AG10803 (cell line): ENCODE measurements around the gene TAOK2.
A peak's percentile ranks its signal among the peaks of the same experiment; 100 is the strongest.
"Not testable (repeated sequence)": the region's sequence is repeated elsewhere in the genome, so short reads cannot be mapped to it uniquely, and the experiment has no call there.

Experiments used
- DNase-seq: peaks from one replicate; pipeline ENCODE4 v3.0.0; 2010; ENCODE audit warnings: low read depth
- H3K4me3 ChIP-seq: 2 replicates; pipeline ENCODE4 v1.5.1; 2011; ENCODE audit warnings: mild to moderate bottlenecking, low read length, control low read depth
- TF ChIP-seq, protein P1 (sequence below): conservative IDR thresholded peaks from 2 replicates; pipeline ENCODE4 v1.5.1; 2011; ENCODE audit warnings: mild to moderate bottlenecking, low read length, control low read depth, inconsistent platforms

Gene TAOK2

GRCh38 chr16:29973384-29974246 is at the start of gene TAOK2:
Gene TAOK2, plus strand, starts transcription at chr16:29973868. Its CDS starts 3,905 bp downstream, at chr16:29977773.
- peak within 1 kb of the TSS; percentile 92 for H3K4me3 ChIP-seq
- TF ChIP-seq, protein P1, sequence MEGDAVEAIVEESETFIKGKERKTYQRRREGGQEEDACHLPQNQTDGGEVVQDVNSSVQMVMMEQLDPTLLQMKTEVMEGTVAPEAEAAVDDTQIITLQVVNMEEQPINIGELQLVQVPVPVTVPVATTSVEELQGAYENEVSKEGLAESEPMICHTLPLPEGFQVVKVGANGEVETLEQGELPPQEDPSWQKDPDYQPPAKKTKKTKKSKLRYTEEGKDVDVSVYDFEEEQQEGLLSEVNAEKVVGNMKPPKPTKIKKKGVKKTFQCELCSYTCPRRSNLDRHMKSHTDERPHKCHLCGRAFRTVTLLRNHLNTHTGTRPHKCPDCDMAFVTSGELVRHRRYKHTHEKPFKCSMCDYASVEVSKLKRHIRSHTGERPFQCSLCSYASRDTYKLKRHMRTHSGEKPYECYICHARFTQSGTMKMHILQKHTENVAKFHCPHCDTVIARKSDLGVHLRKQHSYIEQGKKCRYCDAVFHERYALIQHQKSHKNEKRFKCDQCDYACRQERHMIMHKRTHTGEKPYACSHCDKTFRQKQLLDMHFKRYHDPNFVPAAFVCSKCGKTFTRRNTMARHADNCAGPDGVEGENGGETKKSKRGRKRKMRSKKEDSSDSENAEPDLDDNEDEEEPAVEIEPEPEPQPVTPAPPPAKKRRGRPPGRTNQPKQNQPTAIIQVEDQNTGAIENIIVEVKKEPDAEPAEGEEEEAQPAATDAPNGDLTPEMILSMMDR = no peak
- peak; percentile 99 for DNase-seq

- DNase-seq = no peak
- peak overlapping the region; percentile 95 for H3K4me3 ChIP-seq
These were observed 48.4 kb upstream of the TAOK2 start for GRCh38 chr16:29925105-29925756.

DNA sequence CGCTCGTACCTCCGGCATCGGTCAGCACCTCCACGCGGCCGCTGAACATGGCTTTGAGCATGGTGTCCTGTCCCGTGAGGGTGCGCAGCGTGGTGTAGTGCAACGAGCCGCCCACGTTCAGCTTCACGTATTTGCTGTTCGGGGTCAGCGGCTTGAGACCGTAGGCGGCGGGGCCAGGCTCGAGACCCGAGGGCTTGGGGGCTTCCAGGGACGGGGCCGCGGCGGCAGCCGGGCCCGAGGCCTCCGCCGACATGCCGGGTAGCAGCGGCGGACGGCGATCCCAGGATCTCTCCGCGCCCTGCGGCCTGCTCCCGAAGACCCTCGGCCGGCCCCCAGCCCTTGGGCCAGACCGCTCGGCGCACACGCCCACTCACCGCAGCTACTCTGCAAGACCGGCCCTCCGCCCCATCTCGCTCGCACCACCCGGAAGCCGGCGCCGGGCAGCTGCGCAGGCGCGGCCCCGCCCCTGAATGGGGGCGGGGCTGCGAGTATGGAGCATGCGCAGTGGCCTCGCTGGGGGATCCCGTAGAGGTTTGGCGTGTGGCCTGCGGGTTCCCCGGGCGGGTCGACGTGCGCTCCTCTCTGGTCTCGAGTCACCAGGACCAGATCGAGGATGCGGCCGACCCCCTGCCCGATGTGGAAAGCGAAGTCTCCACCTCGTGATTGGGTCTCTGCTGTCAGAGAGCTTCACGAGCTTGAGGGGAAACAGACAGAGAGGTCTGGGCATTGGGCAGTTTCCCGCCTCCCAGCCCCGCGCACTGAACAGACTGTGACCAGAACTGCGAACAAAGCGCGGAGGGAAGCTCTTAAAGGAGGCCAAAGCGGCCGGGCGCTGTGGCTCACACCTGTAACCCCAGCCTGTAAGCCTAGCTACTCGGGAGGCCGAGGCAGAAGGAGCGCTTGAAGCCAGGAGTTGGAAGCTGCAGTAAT is 47.6 kb upstream of the TAOK2 start, which contains the start of gene KCTD13:
KCTD13 (minus strand) TSS at position 446 of the 930 bp plus-strand sequence; CDS start at position 253, 193 bp downstream.
- DNase-seq = peak; percentile 61
- H3K4me3 ChIP-seq = peak within 1 kb of the TSS; percentile 95
- TF ChIP-seq, protein P1 = no peak

More at GRCh38 chr16:29925105-29925756, 48.4 kb upstream of the TAOK2 start:
- TF ChIP-seq, protein P1 = no peak

GRCh38 chr16:29926711-29927052 is 47.0 kb upstream of the TAOK2 start:
- DNase-seq = peak; percentile 34
- TF ChIP-seq, protein P1 = no peak
- peak overlapping the region; percentile 95 for H3K4me3 ChIP-seq

GRCh38 chr16:29927070-29927905 is 46.4 kb upstream of the TAOK2 start:
- peak overlapping the region; percentile 95 for H3K4me3 ChIP-seq
- peak; percentile 66 for DNase-seq
- TF ChIP-seq, protein P1 = no peak

- not testable (repeated sequence) for H3K4me3 ChIP-seq, DNase-seq
These were observed 41.9 kb upstream of the TAOK2 start for GRCh38 chr16:29931750-29932149.
